BLaER1 (cell line): ENCODE results near the gene LRRC41.

Experiments used
- H3K27ac ChIP-seq: shearing (Covaris generic); formaldehyde crosslinking; 2 replicates; pipeline ENCODE4 v1.8.1; 2022
- H3K27me3 ChIP-seq: shearing (Covaris generic); formaldehyde crosslinking; 2 replicates; pipeline ENCODE4 v1.8.1; 2022
- H3K36me3 ChIP-seq: shearing (Covaris generic); formaldehyde crosslinking; 2 replicates; pipeline ENCODE4 v1.8.1; 2022
- H3K4me1 ChIP-seq: shearing (Covaris generic); formaldehyde crosslinking; 2 replicates; pipeline ENCODE4 v1.8.1; 2022
- H3K4me2 ChIP-seq: shearing (Covaris generic); formaldehyde crosslinking; 2 replicates; pipeline ENCODE4 v1.8.1; 2022
- H3K4me3 ChIP-seq: shearing (Covaris generic); formaldehyde crosslinking; 2 replicates; pipeline ENCODE4 v1.8.1; 2022
- H3K9ac ChIP-seq: shearing (Covaris generic); formaldehyde crosslinking; 2 replicates; pipeline ENCODE4 v1.8.1; 2022
- H3K9me3 ChIP-seq: shearing (Covaris generic); formaldehyde crosslinking; 2 replicates; pipeline ENCODE4 v1.8.1; 2022
- H4K20me1 ChIP-seq: shearing (Covaris generic); formaldehyde crosslinking; 2 replicates; pipeline ENCODE4 v1.8.1; 2022
- Cebpa-rat ChIP-seq: shearing (Covaris generic); IDR thresholded peaks from 2 replicates; pipeline ENCODE4 v1.8.1; 2022

LRRC41 gene

DNA sequence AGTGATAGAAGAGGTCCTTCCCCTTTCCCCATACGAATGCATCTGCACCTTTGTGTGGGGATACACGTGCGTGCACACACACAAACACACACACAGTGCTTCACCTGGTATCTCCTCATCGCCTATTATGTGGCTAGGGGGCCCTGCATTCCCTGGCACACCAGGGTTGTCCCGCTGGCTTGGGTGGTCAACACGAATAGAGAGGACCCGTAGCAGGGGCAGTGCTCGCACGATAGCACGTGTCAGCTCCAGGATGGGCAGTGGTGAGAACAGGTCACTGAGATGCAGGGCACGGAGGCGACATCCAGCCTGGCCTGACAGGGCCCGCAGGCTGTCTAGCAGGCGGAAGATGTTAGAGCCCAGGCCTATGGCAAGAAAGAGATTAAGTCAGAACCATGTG, 22.4 kb downstream of the LRRC41 start:
- Histone ChIP-seq H3K27me3 (no peaks in the 10 kb centered on the region), H3K9ac (no peak overlapping the region), H3K9me3 (no peaks in the 10 kb centered on the region), H3K36me3 (peaks cover 100% of the 10 kb centered on the region), H3K4me1 (no peaks in the 10 kb centered on the region), H3K4me2 (no peak overlapping the region), H3K4me3 (no peak overlapping the region), H3K27ac (no peak overlapping the region), H4K20me1 (peaks cover 44% of the 10 kb centered on the region)
- TF ChIP-seq Cebpa-rat: no peak

DNA sequence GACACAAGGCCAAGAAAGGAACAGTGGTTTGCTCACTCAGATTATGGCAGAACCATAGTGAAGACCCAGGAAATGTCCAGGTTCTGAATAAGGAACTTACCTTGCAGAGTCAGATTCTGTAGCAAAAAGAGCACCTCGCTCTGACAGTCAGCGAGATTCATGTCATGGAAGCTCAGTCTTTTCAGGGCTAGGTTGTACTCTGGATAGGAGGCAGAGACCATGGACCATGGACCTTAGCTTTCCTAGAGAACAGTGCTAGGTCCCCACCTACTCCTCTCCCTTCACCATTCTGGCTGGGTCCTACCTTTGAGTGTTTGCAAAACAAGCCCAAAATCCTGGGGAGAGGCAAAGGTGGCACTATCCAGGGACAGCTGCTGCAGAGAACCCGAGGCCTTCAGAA, 23.3 kb downstream of the LRRC41 start:
- no peaks in the 10 kb centered on the region for H3K4me1 ChIP-seq
- H3K9me3 ChIP-seq: no peaks in the 10 kb centered on the region
- no peak overlapping the region for H3K4me2 ChIP-seq
- no peak overlapping the region for H3K4me3 ChIP-seq
- H4K20me1 ChIP-seq: peaks cover 35% of the 10 kb centered on the region
- no peak for TF ChIP-seq Cebpa-rat
- no peaks in the 10 kb centered on the region for H3K27me3 ChIP-seq
- H3K9ac ChIP-seq: no peak overlapping the region
- no peak overlapping the region for H3K27ac ChIP-seq
- H3K36me3 ChIP-seq: peaks cover 100% of the 10 kb centered on the region

DNA sequence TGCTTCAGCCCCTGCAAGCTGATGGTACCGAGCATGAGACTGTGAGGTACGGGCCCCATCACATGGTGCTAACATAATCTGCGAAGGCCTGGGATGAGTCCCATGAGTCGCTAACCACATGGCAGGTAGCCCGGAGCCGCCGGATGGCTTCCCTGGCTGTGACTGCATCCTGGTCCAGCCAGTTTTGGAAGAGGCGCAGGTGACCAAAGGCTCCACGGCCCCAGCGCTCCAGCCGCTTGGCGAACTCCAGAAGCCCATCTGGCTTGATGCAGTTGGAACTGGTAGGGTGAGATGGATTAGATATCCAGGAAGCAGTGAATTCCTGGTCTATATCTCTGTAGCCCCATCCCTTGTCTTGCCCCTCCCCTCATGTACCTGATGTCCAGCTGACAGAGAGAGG, 24.6 kb downstream of the LRRC41 start:
- Histone ChIP-seq H3K4me1 (no peaks in the 10 kb centered on the region), H3K4me2 (no peak overlapping the region), H3K9ac (no peak overlapping the region), H3K36me3 (peaks cover 100% of the 10 kb centered on the region), H4K20me1 (peaks cover 22% of the 10 kb centered on the region), H3K4me3 (no peak overlapping the region), H3K27ac (no peak overlapping the region), H3K9me3 (no peaks in the 10 kb centered on the region), H3K27me3 (no peaks in the 10 kb centered on the region)
- no peak for TF ChIP-seq Cebpa-rat

DNA sequence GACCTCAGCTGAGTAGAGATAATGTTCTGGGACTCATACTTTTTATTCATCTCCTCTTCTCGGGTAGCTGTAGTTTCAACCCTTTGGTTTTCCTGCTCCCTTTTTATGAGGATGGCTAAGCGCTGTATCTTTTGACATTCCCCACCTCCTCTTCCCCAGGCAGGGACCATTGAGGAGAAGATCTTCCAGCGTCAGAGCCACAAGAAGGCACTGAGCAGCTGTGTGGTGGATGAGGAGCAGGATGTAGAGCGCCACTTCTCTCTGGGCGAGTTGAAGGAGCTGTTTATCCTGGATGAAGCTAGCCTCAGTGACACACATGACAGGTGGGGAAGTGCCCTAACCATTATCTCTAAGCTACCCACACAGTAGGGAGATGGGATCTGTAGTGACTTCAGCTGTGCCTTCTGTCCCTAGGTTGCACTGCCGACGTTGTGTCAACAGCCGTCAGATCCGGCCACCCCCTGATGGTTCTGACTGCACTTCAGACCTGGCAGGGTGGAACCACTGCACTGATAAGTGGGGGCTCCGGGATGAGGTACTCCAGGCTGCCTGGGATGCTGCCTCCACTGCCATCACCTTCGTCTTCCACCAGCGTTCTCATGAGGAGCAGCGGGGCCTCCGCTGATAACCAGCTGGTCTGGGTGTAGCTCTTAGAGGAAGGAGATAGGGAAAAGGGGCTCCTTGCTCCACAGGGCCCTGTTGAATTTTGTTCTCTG, 25.6 kb downstream of the LRRC41 start:
- Histone ChIP-seq H4K20me1 (peaks cover 21% of the 10 kb centered on the region), H3K4me3 (no peak overlapping the region), H3K27me3 (no peaks in the 10 kb centered on the region), H3K9me3 (no peaks in the 10 kb centered on the region), H3K4me1 (no peaks in the 10 kb centered on the region), H3K9ac (no peak overlapping the region), H3K36me3 (peaks cover 100% of the 10 kb centered on the region), H3K4me2 (no peak overlapping the region), H3K27ac (no peak overlapping the region)
- no peak for TF ChIP-seq Cebpa-rat

DNA sequence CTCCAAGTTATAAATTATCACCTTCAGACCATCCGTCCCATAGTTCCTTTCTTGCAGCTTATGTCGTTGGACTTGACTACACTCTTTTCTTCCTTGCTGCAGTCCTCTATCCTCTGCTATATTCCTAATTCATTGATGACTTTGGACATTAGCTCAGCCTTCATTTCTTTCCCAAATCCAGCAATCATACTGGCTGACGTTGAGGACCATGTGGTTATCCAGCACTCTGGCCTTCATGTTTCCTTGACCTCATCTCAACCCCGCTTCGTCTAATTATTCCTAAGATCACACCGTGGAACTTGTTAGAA, 28.4 kb downstream of the LRRC41 start:
- Histone ChIP-seq H3K4me3 (no peak overlapping the region), H3K4me2 (no peak overlapping the region), H3K36me3 (peaks cover 100% of the 10 kb centered on the region), H3K9me3 (no peaks in the 10 kb centered on the region), H3K4me1 (no peaks in the 10 kb centered on the region), H4K20me1 (peaks cover 5% of the 10 kb centered on the region; the same call in 1 of the 2 replicates), H3K27ac (no peak overlapping the region), H3K27me3 (no peaks in the 10 kb centered on the region), H3K9ac (no peak overlapping the region)
- TF ChIP-seq Cebpa-rat: no peak

DNA sequence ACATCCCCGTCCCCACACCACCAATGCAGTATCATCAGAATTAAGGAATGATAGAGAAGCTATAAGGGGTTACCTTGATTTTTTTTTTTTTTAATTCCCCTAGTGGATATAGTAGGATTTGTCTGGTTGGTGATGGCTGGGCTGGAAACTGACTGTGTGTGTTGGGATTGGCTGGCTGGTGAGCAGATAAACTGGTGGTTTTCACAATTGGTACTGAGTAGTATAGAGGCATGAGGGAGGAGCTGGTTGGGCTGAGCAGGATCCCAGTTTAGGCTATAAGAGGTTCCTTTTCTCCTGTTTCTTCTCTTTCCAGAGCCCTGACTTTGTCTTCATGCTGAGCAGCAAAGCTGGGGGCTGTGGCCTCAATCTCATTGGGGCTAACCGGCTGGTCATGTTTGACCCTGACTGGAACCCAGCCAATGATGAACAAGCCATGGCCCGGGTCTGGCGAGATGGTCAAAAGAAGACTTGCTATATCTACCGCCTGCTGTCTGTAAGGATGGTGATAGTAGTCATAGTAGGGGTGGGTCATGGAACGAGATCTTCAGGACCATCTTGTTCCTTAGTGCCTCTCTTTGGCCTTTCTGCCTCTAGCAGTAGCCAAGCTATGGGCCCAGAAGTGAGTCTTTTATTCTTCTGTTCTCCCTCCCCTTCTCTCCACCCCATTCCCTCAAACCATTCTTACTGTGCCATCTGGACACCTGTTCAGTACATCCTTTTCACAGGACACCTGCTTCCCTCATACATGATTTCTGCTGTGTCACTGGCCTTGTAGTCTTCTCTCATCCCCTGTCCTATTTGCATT, 29.0 kb downstream of the LRRC41 start:
- Histone ChIP-seq H3K27me3 (no peaks in the 10 kb centered on the region), H4K20me1 (no peaks in the 10 kb centered on the region), H3K36me3 (peaks cover 100% of the 10 kb centered on the region), H3K4me3 (no peak overlapping the region), H3K27ac (no peak overlapping the region), H3K4me1 (no peaks in the 10 kb centered on the region), H3K9me3 (no peaks in the 10 kb centered on the region), H3K9ac (no peak overlapping the region), H3K4me2 (no peak overlapping the region)
- TF ChIP-seq Cebpa-rat: no peak

DNA sequence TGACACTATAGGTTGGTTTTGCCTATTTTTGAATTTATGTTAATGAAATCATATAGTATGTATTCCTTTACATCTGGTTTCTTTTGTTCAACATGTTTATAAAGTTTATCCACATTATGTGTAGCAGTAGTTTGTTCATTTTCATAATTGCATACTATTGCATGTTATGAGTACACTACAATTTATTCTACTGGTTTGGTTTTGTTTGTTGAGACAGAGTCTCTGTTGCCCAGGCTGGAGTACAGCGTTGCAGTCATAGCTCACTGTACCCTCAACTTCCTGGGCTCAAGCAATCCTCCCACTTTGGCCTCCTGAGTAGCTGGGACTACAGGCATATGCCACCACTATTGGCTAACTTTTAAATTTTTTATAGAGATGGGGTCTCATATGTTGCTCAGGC, 34.8 kb downstream of the LRRC41 start:
- no peaks in the 10 kb centered on the region for H3K4me1 ChIP-seq
- no peak overlapping the region for H3K4me2 ChIP-seq
- no peak overlapping the region for H3K27ac ChIP-seq
- TF ChIP-seq Cebpa-rat: no peak
- no peak overlapping the region for H3K9ac ChIP-seq
- no peak overlapping the region for H3K4me3 ChIP-seq
- no peaks in the 10 kb centered on the region for H4K20me1 ChIP-seq
- no peaks in the 10 kb centered on the region for H3K27me3 ChIP-seq
- H3K36me3 ChIP-seq: peaks cover 100% of the 10 kb centered on the region
- H3K9me3 ChIP-seq: no peaks in the 10 kb centered on the region

DNA sequence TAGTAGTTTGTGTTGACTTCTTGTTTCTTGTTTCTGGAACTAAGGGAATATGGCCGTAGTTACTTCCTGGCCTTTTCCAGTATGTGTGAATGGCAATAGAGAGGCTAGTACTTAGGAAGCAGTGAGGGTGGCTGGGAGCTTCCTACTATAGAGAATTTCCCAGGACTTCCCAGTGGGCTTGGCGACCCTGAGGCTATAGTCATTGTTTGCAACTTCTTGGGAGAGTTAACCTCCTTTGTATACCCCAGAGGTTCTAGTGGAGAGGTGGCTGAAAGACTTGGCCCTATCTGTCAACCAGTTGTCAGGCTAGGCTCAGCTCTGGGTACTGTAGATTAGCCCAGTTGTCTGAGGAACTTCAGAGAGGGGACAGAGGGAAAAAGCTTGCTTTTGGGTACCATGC, 40.3 kb downstream of the LRRC41 start:
- H4K20me1 ChIP-seq: peaks cover 8% of the 10 kb centered on the region; the same call in 1 of the 2 replicates
- no peaks in the 10 kb centered on the region for H3K9me3 ChIP-seq

DNA sequence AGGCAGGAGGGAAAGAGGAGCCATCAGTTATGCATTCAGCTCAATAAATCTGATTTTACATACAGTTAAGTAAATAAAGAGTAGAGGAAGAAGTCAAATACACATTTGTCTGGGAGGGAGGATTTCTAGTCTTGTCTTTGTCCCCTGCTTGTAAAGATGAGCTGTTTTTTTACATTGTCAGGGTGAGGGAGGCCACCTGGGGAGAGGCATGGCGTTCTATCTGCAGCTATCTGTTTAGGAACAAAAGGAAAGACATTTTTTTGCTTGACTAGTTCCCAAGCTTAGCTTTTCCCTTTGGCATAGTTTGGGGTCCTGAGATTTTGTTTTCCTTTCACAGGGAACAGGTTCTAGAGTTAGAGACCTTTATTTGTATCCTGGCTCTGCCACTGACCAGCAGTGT, 40.9 kb downstream of the LRRC41 start:
- TF ChIP-seq Cebpa-rat: no peak
- peaks cover 8% of the 10 kb centered on the region; the same call in 1 of the 2 replicates for H4K20me1 ChIP-seq
- H3K4me2 ChIP-seq: no peak overlapping the region
- H3K27me3 ChIP-seq: no peaks in the 10 kb centered on the region
- no peak overlapping the region for H3K27ac ChIP-seq
- no peak overlapping the region; the same call in 1 of the 2 replicates for H3K9ac ChIP-seq
- no peak overlapping the region for H3K4me3 ChIP-seq
- peaks cover 100% of the 10 kb centered on the region for H3K36me3 ChIP-seq
- no peaks in the 10 kb centered on the region for H3K9me3 ChIP-seq
- H3K4me1 ChIP-seq: no peaks in the 10 kb centered on the region

More for the DNA sequence above, 40.3 kb downstream of the LRRC41 start:
- H3K9ac ChIP-seq: no peak overlapping the region
- peaks cover 100% of the 10 kb centered on the region for H3K36me3 ChIP-seq
- TF ChIP-seq Cebpa-rat: no peak
- no peak overlapping the region for H3K27ac ChIP-seq
- no peak overlapping the region for H3K4me2 ChIP-seq
- H3K27me3 ChIP-seq: no peaks in the 10 kb centered on the region
- no peak overlapping the region for H3K4me3 ChIP-seq
- H3K4me1 ChIP-seq: no peaks in the 10 kb centered on the region

DNA sequence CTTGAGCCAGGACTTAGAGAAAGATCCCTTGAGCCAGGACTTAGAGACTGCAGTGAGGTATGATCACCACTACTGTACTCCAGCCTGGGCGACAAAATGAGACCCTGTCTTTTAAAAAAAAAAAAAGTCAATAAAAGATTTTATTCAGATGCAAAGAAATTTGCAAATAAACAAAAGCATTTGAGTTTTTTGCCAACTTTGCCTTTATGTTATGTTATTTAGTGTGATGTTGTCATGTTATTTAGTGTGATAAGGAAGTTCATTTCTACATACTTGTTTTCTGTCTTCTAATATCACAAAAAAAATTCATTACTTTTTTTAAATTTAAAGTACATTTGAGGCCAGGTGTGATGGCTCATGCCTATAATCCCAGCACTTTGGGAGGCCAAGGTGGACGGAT, 46.9 kb downstream of the LRRC41 start:
- Histone ChIP-seq H3K4me2 (no peak overlapping the region), H3K27ac (no peak overlapping the region), H3K27me3 (no peaks in the 10 kb centered on the region), H3K9me3 (no peaks in the 10 kb centered on the region), H3K4me1 (no peaks in the 10 kb centered on the region), H4K20me1 (peaks cover 8% of the 10 kb centered on the region; the same call in 1 of the 2 replicates), H3K36me3 (peaks cover 99% of the 10 kb centered on the region), H3K4me3 (no peak overlapping the region), H3K9ac (no peak overlapping the region)
- TF ChIP-seq Cebpa-rat: no peak
